GM20000 (cell line): ENCODE results near the gene MT1A.

Source experiments
- DNase-seq: peaks from one replicate; pipeline ENCODE4 v3.0.0; 2012; ENCODE audit warnings: low spot score
- CTCF ChIP-seq: IDR thresholded peaks from 2 replicates; pipeline ENCODE4 v1.5.1; 2012; ENCODE audit warnings: mild to moderate bottlenecking, control low read depth; ENCODE audit errors: extremely low read depth, missing control alignments

The MT1A gene

GRCh38 chr16:56607109-56607618 is 31.3 kb upstream of the MT1A start:
- no peak for DNase-seq
- no peak for TF ChIP-seq CTCF

GRCh38 chr16:56607675-56608042 is 30.8 kb upstream of the MT1A start:
- TF ChIP-seq CTCF = no peak
- DNase-seq = no peak

GRCh38 chr16:56608043-56608875 is 30.2 kb upstream of the MT1A start, which contains the start of gene MT2A:
Gene MT2A (plus strand): TSS chr16:56608584. CDS start chr16:56608656, 72 bp downstream.
- TF ChIP-seq CTCF = no peak
- DNase-seq = peak; percentile 96

GRCh38 chr16:56608876-56609462 is 29.5 kb upstream of the MT1A start:
- no peak for DNase-seq
- TF ChIP-seq CTCF = no peak

GRCh38 chr16:56609463-56609921 is 29.0 kb upstream of the MT1A start:
- no peak for TF ChIP-seq CTCF
- DNase-seq = peak; percentile 84

GRCh38 chr16:56610017-56610608 is 28.4 kb upstream of the MT1A start:
- no peak for TF ChIP-seq CTCF
- no peak for DNase-seq
